Measurements from ENCODE around the gene USP9X. TPM values are rescaled to one million over a fixed set of nuclear protein-coding genes. Genes with fewer than 3 reads are reported as not detected.
A peak's percentile ranks its signal among the peaks of the same experiment; 100 is the strongest.

USP9X gene
- total RNA-seq, 1 experiment from 2014 or later: 89.2 TPM

DNA sequence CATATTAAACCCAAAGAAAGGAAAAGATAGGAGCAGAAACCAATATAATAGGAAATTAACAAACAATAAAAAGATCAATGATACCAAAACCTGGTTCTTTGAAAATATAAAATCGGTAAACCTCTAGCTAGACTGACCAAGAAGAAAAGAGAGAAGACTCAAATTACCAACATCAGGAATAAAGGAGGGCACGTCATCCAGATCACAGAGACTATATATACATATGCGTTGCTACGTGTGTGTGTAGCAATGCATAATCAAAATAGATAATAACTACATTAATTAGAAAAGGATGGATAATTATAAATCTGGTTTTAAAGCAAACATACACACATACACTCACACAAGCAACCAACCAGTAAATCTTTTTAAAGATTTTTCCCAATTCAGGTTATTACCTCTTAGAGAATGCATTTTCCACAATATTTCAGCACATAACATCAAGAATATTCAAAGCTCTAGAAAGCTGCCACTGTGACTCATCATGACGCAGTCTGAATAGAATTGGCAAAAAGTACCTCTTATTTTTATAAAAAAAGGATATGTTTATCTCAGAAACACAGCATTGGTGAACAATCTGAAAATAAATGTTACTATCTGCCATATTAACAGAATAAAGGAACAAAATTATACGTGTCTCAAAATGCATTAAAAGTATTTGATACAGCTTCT lies 41.4 kb upstream of the USP9X start:
- Mint-ChIP-seq H3K4me1 (ENCODE audit: low read depth, unreplicated experiment) (peaks cover 10% of the 10 kb centered on the region), H3K27me3 (ENCODE audit: unreplicated experiment) (no peaks in the 10 kb centered on the region), H3K4me3 (ENCODE audit: low read depth, unreplicated experiment) (no peak overlapping the region), H3K27ac (ENCODE audit: unreplicated experiment) (no peak overlapping the region), H3K9me3 (ENCODE audit: low read depth, unreplicated experiment) (no peaks in the 10 kb centered on the region), H3K36me3 (ENCODE audit: insufficient read depth, unreplicated experiment) (no peaks in the 10 kb centered on the region)
- BruUV-seq (replicated peaks): no TSS peak
- intact Hi-C loops (cut with micrococcal nuclease; ENCODE audit: unreplicated experiment): no loop called here
- CTCF ChIA-PET: no interaction called here
- TF ChIP-seq, protein P1, sequence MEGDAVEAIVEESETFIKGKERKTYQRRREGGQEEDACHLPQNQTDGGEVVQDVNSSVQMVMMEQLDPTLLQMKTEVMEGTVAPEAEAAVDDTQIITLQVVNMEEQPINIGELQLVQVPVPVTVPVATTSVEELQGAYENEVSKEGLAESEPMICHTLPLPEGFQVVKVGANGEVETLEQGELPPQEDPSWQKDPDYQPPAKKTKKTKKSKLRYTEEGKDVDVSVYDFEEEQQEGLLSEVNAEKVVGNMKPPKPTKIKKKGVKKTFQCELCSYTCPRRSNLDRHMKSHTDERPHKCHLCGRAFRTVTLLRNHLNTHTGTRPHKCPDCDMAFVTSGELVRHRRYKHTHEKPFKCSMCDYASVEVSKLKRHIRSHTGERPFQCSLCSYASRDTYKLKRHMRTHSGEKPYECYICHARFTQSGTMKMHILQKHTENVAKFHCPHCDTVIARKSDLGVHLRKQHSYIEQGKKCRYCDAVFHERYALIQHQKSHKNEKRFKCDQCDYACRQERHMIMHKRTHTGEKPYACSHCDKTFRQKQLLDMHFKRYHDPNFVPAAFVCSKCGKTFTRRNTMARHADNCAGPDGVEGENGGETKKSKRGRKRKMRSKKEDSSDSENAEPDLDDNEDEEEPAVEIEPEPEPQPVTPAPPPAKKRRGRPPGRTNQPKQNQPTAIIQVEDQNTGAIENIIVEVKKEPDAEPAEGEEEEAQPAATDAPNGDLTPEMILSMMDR (IDR thresholded peaks at IDR 0.05; ENCODE audit: unreplicated experiment): no peak
- no peak for DNase-seq

DNA sequence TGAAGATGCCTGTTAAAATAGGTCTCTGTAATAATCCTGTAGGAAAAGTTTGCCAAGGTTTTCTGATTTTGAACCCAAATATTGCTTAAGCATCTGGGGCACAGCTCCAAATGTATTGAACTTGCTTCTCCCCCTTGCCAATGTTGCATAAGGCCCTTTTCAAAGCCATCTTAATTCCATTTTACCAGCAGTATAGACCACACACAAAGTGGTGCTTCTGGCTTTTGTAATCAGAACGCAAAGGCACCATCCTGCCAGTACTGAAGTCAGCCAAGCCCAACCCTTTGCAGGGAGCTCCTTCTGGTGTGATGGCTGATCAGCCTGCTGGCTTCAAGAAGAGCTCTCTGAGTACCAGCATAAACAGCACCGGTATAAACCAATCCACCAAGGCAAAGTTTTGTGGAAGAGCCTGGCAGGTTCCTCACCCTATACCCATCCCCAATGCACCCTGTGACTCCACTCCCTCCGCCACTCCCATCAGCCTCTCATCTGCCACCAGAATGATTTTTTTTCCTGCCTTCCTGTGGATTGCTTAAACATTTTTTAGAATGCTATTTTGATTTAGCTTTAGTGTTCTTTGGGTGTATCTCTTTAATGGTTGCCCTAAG lies 39.2 kb upstream of the USP9X start:
- CTCF ChIA-PET: interaction anchor here (0.8 to 1.6 kb wide), 3 partner anchors 9 to 398 kb away, joined by 3 to 6 read pairs (median 3); partner anchors contain the start of gene CXorf38
- BruUV-seq (replicated peaks): no TSS peak

DNA sequence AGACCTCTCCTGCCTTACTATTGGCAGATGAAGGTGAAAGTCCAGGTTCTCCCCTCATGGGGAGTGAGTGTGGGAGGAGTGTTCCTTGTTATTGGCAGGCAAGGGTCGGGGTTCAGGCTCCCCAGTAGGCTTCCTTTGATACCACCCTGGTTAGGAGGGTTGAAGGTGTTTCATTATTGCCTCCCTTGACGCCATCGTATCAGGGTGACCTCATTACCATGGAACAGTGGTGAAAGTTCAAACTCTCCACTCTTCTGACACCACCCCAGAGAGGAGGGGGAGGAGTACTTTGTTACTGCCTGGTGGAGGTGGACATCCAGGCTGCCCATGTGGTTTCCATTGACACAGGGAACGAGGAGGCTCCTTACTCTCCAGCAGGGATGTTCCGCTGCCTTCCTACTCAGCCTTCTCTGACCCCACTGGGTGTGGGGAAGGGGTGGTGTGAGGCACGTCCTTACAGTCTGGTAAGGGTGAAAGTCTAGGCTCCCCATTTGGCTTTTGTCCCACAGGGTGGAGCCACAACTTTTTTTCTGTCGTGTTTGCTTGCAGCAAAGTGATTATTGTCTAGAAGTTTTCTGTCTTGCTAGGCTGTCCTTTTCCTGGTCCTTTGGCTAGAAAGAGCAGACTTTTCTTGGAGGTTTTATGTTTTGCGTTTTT lies 37.2 kb upstream of the USP9X start:
- no TSS peak for BruUV-seq (replicated peaks)
- intact Hi-C loops (cut with micrococcal nuclease; ENCODE audit: unreplicated experiment): no loop called here
- CTCF ChIA-PET: no interaction called here
- peak; percentile 4 for DNase-seq
- H3K36me3 Mint-ChIP-seq (ENCODE audit: insufficient read depth, unreplicated experiment): no peaks in the 10 kb centered on the region
- peak overlapping the region; percentile 86 for H3K27ac Mint-ChIP-seq (ENCODE audit: unreplicated experiment)
- H3K27me3 Mint-ChIP-seq (ENCODE audit: unreplicated experiment): no peaks in the 10 kb centered on the region
- peaks cover 10% of the 10 kb centered on the region for H3K4me1 Mint-ChIP-seq (ENCODE audit: low read depth, unreplicated experiment)
- TF ChIP-seq, protein P1 (IDR thresholded peaks at IDR 0.05; ENCODE audit: unreplicated experiment): no peak
- no peaks in the 10 kb centered on the region for H3K9me3 Mint-ChIP-seq (ENCODE audit: low read depth, unreplicated experiment)
- no peak overlapping the region for H3K4me3 Mint-ChIP-seq (ENCODE audit: low read depth, unreplicated experiment)

More for the DNA sequence above, 39.2 kb upstream of the USP9X start:
- TF ChIP-seq, protein P1 (IDR thresholded peaks at IDR 0.05; ENCODE audit: unreplicated experiment): no peak
- Mint-ChIP-seq H3K27ac (ENCODE audit: unreplicated experiment) (no peak overlapping the region), H3K4me3 (ENCODE audit: low read depth, unreplicated experiment) (no peak overlapping the region), H3K9me3 (ENCODE audit: low read depth, unreplicated experiment) (no peaks in the 10 kb centered on the region), H3K36me3 (ENCODE audit: insufficient read depth, unreplicated experiment) (no peaks in the 10 kb centered on the region), H3K27me3 (ENCODE audit: unreplicated experiment) (no peaks in the 10 kb centered on the region), H3K4me1 (ENCODE audit: low read depth, unreplicated experiment) (peaks cover 10% of the 10 kb centered on the region)
- DNase-seq: no peak
- intact Hi-C loops (cut with micrococcal nuclease; ENCODE audit: unreplicated experiment): no loop called here

DNA sequence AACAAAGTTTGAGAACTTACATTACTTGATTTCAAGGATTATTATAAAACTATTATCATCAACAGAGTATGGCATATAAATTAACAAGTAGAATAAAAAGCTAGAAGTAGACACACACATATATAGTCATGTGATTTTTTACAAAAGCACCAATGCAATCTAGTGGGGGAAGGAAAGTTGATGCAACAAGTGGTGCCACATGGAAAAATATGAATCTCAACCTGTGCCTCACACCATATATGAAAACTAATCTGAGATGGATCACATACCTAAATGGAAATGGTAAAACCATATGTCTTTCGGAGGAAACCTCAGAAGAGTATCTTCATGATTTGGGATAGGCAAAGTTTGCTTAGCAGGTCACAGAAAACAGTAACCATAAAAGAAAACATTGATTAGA lies 34.9 kb upstream of the USP9X start:
- no TSS peak for BruUV-seq (replicated peaks)
- TF ChIP-seq, protein P1 (IDR thresholded peaks at IDR 0.05; ENCODE audit: unreplicated experiment): no peak
- no peak for DNase-seq
- intact Hi-C loops (cut with micrococcal nuclease; ENCODE audit: unreplicated experiment): no loop called here
- Mint-ChIP-seq H3K27ac (ENCODE audit: unreplicated experiment) (no peak overlapping the region), H3K4me1 (ENCODE audit: low read depth, unreplicated experiment) (peaks cover 10% of the 10 kb centered on the region), H3K9me3 (ENCODE audit: low read depth, unreplicated experiment) (no peaks in the 10 kb centered on the region), H3K4me3 (ENCODE audit: low read depth, unreplicated experiment) (no peak overlapping the region), H3K27me3 (ENCODE audit: unreplicated experiment) (no peaks in the 10 kb centered on the region), H3K36me3 (ENCODE audit: insufficient read depth, unreplicated experiment) (no peaks in the 10 kb centered on the region)
- CTCF ChIA-PET: interaction anchor here (0.6 kb wide), 1 partner anchor 543 kb away, joined by 3 read pairs; no protein-coding TSS in a partner anchor

Data from Calu3 (cell line).